WTC11 (cell line): ENCODE data around the gene SGPP1. TPM values are rescaled to one million over a fixed set of nuclear protein-coding genes. Genes with fewer than 3 reads are reported as not detected.

Source experiments
- ATAC-seq: fragments of 200-7000 bp; cut with Tn5 transposase; 2 replicates; pipeline ENCODE4 v1.10.0; 2021; ENCODE audit warnings: mild to moderate bottlenecking, moderate library complexity
- CTCF ChIA-PET: fragments of 300-600 bp; sonication (Branson Sonifier 250); formaldehyde crosslinking; loops from one replicate; lab custom pipeline; 2021; ENCODE audit warnings: antibody characterized with exemption; lab: Charles Lee
- POLR2A ChIA-PET: fragments of 350-600 bp; sonication (Branson Sonifier 250); formaldehyde crosslinking; loops from one replicate; lab custom pipeline; 2021; ENCODE audit warnings: antibody characterized with exemption; lab: Charles Lee
- DNase-seq: peaks from one replicate; pipeline ENCODE4 v3.0.0; 2021; ENCODE audit warnings: low spot score
- H3K27ac Mint-ChIP-seq: 2 replicates; pipeline ENCODE4 v1.8.0; 2021; ENCODE audit warnings: mixed read lengths
- H3K27me3 Mint-ChIP-seq: 2 replicates; pipeline ENCODE4 v1.8.0; 2021; ENCODE audit warnings: low read depth, mild to moderate bottlenecking, moderate library complexity, mixed read lengths
- H3K36me3 Mint-ChIP-seq: 2 replicates; pipeline ENCODE4 v1.8.0; 2021; ENCODE audit warnings: mixed read lengths
- H3K4me1 Mint-ChIP-seq: 2 replicates; pipeline ENCODE4 v1.8.0; 2022; ENCODE audit warnings: mixed read lengths
- H3K4me3 Mint-ChIP-seq: 2 replicates; pipeline ENCODE4 v1.8.0; 2021; ENCODE audit warnings: mild to moderate bottlenecking, moderate library complexity, mixed read lengths
- H3K9me3 Mint-ChIP-seq: 2 replicates; pipeline ENCODE4 v1.8.0; 2021; ENCODE audit warnings: mixed read lengths
- ELF4 ChIP-seq: sonication (generic); formaldehyde crosslinking; IDR thresholded peaks from 2 replicates; pipeline ENCODE4 v1.8.1; 2022; ENCODE audit warnings: low read depth, mild to moderate bottlenecking, moderate library complexity, missing genetic modification reagents
- FOXK1 ChIP-seq: sonication (generic); formaldehyde crosslinking; IDR thresholded peaks from 2 replicates; pipeline ENCODE4 v1.8.0; 2022; ENCODE audit warnings: mild to moderate bottlenecking, moderate library complexity, missing genetic modification reagents
- GABPB1 ChIP-seq: sonication (generic); formaldehyde crosslinking; IDR thresholded peaks from 2 replicates; pipeline ENCODE4 v1.8.1; 2023; ENCODE audit warnings: mild to moderate bottlenecking, missing genetic modification reagents
- GRHL2 ChIP-seq: fragments of 250-450 bp; sonication (Bioruptor Pico); IDR thresholded peaks from 2 replicates; pipeline ENCODE4 v1.8.0; 2022; ENCODE audit warnings: mild to moderate bottlenecking, moderate library complexity; ENCODE audit not compliant: insufficient replicate concordance, severe bottlenecking
- GTF2I ChIP-seq: fragments of 250-450 bp; sonication (Bioruptor Pico); conservative IDR thresholded peaks from 2 replicates; pipeline ENCODE4 v1.4.0; 2021; ENCODE audit warnings: mild to moderate bottlenecking
- HMGXB4 ChIP-seq: sonication (generic); formaldehyde crosslinking; IDR thresholded peaks from 2 replicates; pipeline ENCODE4 v1.8.1; 2023; ENCODE audit warnings: mild to moderate bottlenecking, moderate library complexity, missing genetic modification reagents
- IRF2 ChIP-seq: sonication (generic); formaldehyde crosslinking; IDR thresholded peaks from 2 replicates; pipeline ENCODE4 v1.8.0; 2022; ENCODE audit warnings: low read depth, missing genetic modification reagents, borderline replicate concordance
- KAT7 ChIP-seq: sonication (generic); formaldehyde crosslinking; IDR thresholded peaks from 2 replicates; pipeline ENCODE4 v1.8.1; 2023; ENCODE audit warnings: missing genetic modification reagents, mild to moderate bottlenecking, borderline replicate concordance
- MLX ChIP-seq: sonication (generic); formaldehyde crosslinking; IDR thresholded peaks from 2 replicates; pipeline ENCODE4 v1.8.1; 2023; ENCODE audit warnings: mild to moderate bottlenecking, missing genetic modification reagents, moderate library complexity
- MXD4 ChIP-seq: fragments of 250-450 bp; sonication (Bioruptor Pico); IDR thresholded peaks from 2 replicates; pipeline ENCODE4 v1.8.0; 2021; ENCODE audit warnings: mild to moderate bottlenecking, moderate library complexity, borderline replicate concordance
- NR2C2 ChIP-seq: sonication (generic); formaldehyde crosslinking; IDR thresholded peaks from 2 replicates; pipeline ENCODE4 v1.8.0; 2022; ENCODE audit warnings: mild to moderate bottlenecking, missing genetic modification reagents
- OVOL2 ChIP-seq: fragments of 250-450 bp; sonication (Bioruptor Pico); IDR thresholded peaks from 2 replicates; pipeline ENCODE4 v1.9.0; 2021; ENCODE audit warnings: mild to moderate bottlenecking, borderline replicate concordance
- PRDM15 ChIP-seq: sonication (generic); formaldehyde crosslinking; IDR thresholded peaks from 2 replicates; pipeline ENCODE4 v1.8.0; 2022; ENCODE audit warnings: missing genetic modification reagents
- RELA ChIP-seq: sonication (generic); formaldehyde crosslinking; IDR thresholded peaks from 2 replicates; pipeline ENCODE4 v1.8.1; 2022; ENCODE audit warnings: missing genetic modification reagents, mild to moderate bottlenecking, borderline replicate concordance
- USF2 ChIP-seq: sonication (generic); formaldehyde crosslinking; IDR thresholded peaks from 2 replicates; pipeline ENCODE4 v1.8.1; 2023; ENCODE audit warnings: mild to moderate bottlenecking, missing genetic modification reagents, moderate library complexity
- ZNF121 ChIP-seq: sonication (generic); formaldehyde crosslinking; IDR thresholded peaks from 2 replicates; pipeline ENCODE4 v1.8.0; 2023; ENCODE audit warnings: missing genetic modification reagents
- ZNF219 ChIP-seq: sonication (generic); formaldehyde crosslinking; IDR thresholded peaks from 2 replicates; pipeline ENCODE4 v1.8.0; 2023; ENCODE audit warnings: missing genetic modification reagents, mild to moderate bottlenecking, borderline replicate concordance
- ZNF671 ChIP-seq: fragments of 250-450 bp; sonication (Bioruptor Pico); IDR thresholded peaks from 2 replicates; pipeline ENCODE4 v1.8.0; 2021; ENCODE audit warnings: mild to moderate bottlenecking
- total RNA-seq: library from RNA; stranded (reverse); gene quantifications from 3 replicates; pipeline ENCODE4 v1.2.3, GENCODE V29; 2021
- TF ChIP-seq, protein P1 (sequence below): sonication (generic); formaldehyde crosslinking; IDR thresholded peaks from 2 replicates; pipeline ENCODE4 v1.8.0; 2022; ENCODE audit warnings: mild to moderate bottlenecking, missing genetic modification reagents
- TF ChIP-seq, protein P2 (sequence below): fragments of 200-600 bp; IDR thresholded peaks from 2 replicates; pipeline ENCODE4 v1.8.0; 2022; ENCODE audit warnings: antibody characterized with exemption

SGPP1 gene
- total RNA-seq, 1 experiment from 2014 or later = 8.5 TPM

DNA sequence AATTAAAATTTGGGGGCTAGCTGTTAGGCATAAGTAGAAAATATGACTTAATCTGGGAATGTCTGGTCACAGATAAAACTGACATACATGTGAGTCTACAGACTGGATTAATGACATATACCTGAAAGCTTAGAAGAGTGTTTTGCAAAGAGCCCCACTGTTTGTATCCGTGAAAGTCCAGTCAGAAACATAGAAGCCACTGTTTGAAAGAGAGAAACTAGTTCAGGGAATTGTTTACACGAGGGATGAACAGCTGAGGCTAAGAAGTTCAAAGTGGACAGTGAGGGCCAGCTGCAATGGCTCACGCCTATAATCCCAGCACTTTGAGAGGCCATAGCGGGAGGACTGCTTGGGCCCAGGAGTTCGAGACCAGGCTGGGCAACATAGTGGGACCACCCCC lies 36.2 kb upstream of the SGPP1 start:
- no peaks in the 10 kb centered on the region for H3K27me3 Mint-ChIP-seq
- TF ChIP-seq, protein P1, sequence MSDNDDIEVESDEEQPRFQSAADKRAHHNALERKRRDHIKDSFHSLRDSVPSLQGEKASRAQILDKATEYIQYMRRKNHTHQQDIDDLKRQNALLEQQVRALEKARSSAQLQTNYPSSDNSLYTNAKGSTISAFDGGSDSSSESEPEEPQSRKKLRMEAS (CRISPR knock-in tag) = no peak
- no peak for TF ChIP-seq KAT7
- TF ChIP-seq, protein P2, sequence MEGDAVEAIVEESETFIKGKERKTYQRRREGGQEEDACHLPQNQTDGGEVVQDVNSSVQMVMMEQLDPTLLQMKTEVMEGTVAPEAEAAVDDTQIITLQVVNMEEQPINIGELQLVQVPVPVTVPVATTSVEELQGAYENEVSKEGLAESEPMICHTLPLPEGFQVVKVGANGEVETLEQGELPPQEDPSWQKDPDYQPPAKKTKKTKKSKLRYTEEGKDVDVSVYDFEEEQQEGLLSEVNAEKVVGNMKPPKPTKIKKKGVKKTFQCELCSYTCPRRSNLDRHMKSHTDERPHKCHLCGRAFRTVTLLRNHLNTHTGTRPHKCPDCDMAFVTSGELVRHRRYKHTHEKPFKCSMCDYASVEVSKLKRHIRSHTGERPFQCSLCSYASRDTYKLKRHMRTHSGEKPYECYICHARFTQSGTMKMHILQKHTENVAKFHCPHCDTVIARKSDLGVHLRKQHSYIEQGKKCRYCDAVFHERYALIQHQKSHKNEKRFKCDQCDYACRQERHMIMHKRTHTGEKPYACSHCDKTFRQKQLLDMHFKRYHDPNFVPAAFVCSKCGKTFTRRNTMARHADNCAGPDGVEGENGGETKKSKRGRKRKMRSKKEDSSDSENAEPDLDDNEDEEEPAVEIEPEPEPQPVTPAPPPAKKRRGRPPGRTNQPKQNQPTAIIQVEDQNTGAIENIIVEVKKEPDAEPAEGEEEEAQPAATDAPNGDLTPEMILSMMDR = no peak
- no peak for TF ChIP-seq ZNF671 (CRISPR knock-in tag)
- no peak for TF ChIP-seq GRHL2 (CRISPR knock-in tag)
- TF ChIP-seq MXD4 (CRISPR knock-in tag) = no peak
- no peak for TF ChIP-seq ELF4 (CRISPR knock-in tag)
- TF ChIP-seq USF2 = no peak
- no peak for TF ChIP-seq OVOL2 (CRISPR knock-in tag)
- no peak for TF ChIP-seq IRF2 (CRISPR knock-in tag)
- no peak for TF ChIP-seq GTF2I (CRISPR knock-in tag)
- no peak for TF ChIP-seq FOXK1 (CRISPR knock-in tag)
- no peak for TF ChIP-seq MLX (CRISPR knock-in tag)
- no peak for TF ChIP-seq GABPB1
- TF ChIP-seq ZNF121 (CRISPR knock-in tag) = no peak
- TF ChIP-seq NR2C2 = no peak
- TF ChIP-seq, all 79 proteins: peak for 0
- Mint-ChIP-seq H3K27ac (no peak overlapping the region), H3K4me3 (no peak overlapping the region), H3K4me1 (no peaks in the 10 kb centered on the region), H3K36me3 (no peaks in the 10 kb centered on the region), H3K9me3 (peaks cover 6% of the 10 kb centered on the region; the same call in 1 of the 2 replicates)
- ChIA-PET POLR2A (no interaction called here), CTCF (no interaction called here)
- DNase-seq = no peak
- no peak for ATAC-seq

DNA sequence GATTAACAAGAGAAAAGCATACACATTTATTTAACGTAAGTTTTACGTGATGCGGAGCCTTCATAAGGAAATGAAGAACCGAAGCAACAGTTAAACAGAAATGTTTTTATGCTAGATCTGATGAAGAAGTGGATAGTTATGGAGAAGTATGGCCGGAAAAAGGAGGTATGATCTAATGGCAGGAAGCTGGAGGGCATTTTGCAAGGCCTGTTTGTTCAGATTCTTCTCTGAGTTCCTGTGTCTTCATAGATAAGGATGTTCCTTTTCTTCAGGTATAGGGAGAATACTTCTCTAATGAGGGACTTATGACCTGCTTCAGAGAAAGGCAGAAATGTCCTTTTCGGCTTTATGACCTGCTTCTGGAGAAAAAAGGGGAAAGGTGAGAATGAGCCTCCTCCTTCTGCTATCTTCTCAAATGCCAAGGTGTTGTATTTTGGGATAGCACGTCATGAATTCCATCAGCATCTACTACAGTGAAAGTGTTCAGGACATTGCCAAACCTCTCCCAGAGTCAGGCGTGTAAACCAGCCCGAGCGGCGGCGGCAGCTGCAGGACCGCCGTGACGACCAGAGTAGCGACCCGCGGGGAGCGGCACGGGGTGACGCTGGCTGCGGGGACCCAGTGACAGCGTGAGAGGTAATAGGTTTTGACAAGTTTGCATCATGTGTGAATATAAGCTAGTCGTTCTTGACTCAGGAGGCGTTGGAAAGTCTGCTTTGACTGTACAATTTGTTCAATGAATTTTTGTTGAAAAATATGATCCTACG lies 33.7 kb upstream of the SGPP1 start:
- CTCF ChIA-PET = no interaction called here
- H3K27ac Mint-ChIP-seq = no peak overlapping the region

More for the DNA sequence above, 33.7 kb upstream of the SGPP1 start:
- DNase-seq (no peak), ATAC-seq (no peak)
- Mint-ChIP-seq H3K36me3 (no peaks in the 10 kb centered on the region), H3K27me3 (no peaks in the 10 kb centered on the region), H3K9me3 (peaks cover 6% of the 10 kb centered on the region; the same call in 1 of the 2 replicates), H3K4me1 (no peaks in the 10 kb centered on the region), H3K4me3 (no peak overlapping the region)
- POLR2A ChIA-PET = no interaction called here
- TF ChIP-seq GRHL2 (CRISPR knock-in tag) = no peak
- no peak for TF ChIP-seq KAT7
- no peak for TF ChIP-seq RELA (CRISPR knock-in tag)
- TF ChIP-seq USF2 = no peak
- TF ChIP-seq HMGXB4 (CRISPR knock-in tag) = no peak
- no peak for TF ChIP-seq PRDM15 (CRISPR knock-in tag)
- TF ChIP-seq ZNF219 (CRISPR knock-in tag) = no peak
